DND-41 (cell line): ENCODE results near the gene CTF1.

ENCODE experiments used
- CTCF ChIP-seq: IDR thresholded peaks from 2 replicates; pipeline ENCODE4 v1.5.1; 2012; ENCODE audit warnings: borderline replicate concordance, low read length, moderate library complexity, mild to moderate bottlenecking; ENCODE audit not compliant: poor library complexity, severe bottlenecking; ENCODE audit errors: extremely low read depth
- EZH2 ChIP-seq: IDR thresholded peaks from 3 replicates; pipeline ENCODE4 v1.6.1; 2012; ENCODE audit warnings: borderline replicate concordance, low read depth, mild to moderate bottlenecking, moderate library complexity, low read length, inconsistent platforms; ENCODE audit not compliant: severe bottlenecking

- peak; percentile 3 for TF ChIP-seq CTCF
- no peak for TF ChIP-seq EZH2
Measured at GRCh38 chr16:30874821-30875717, 21.3 kb upstream of the CTF1 start.
